ENCODE results near the gene BABAM2.
A peak's percentile ranks its signal among the peaks of the same experiment; 100 is the strongest.

BABAM2 gene

DNA sequence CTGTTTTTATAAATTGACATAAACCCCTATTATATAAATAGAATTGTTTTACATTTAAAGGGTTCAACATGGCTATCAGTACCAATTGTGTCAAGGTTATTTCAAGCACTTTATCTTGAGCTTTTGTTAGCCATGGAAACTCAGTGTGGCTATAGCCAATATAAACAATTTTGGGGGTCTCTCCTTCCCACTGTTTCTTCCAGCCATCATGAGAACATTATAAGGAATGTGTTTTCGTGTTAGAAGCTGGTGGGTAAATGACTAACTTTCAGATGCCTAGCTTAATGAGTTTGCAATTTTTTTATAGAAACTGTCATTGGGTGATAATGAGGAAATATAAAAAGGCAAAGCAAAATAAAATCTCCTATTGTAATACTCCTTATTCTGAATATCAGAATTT lies 348.7 kb downstream of the BABAM2 start:
- Histone ChIP-seq H3K4me1 (ENCODE audit: control extremely low read depth in 1 of 4, control insufficient read depth in 4 of 4, insufficient read depth in 4 of 4, low read length in 3 of 4) (peaks cover 0 to 12% (median 4%) of the 10 kb centered on the region in 4 experiments), H3K27ac (ENCODE audit: insufficient read depth in 1 of 2, low read depth in 1 of 2, low read length in 2 of 2, poor library complexity in 1 of 2, severe bottlenecking in 2 of 2) (no peak overlapping the region), H3K36me3 (ENCODE audit: control insufficient read depth in 4 of 4, insufficient read depth in 4 of 4, low read length in 3 of 4) (peaks cover 0 to 12% (median 10%) of the 10 kb centered on the region in 4 experiments), H3K27me3 (replicated peaks in 2 of 5; ENCODE audit: control insufficient read depth in 4 of 5, insufficient read depth in 5 of 5, low read length in 4 of 5) (no peaks in the 10 kb centered on the region), H3K4me3 (ENCODE audit: control insufficient read depth in 1 of 7, extremely low read depth in 1 of 7, insufficient read depth in 4 of 7, low read depth in 2 of 7, low read length in 6 of 7) (no peak overlapping the region), H3K9me3 (ENCODE audit: control extremely low read depth in 1 of 5, control insufficient read depth in 4 of 5, insufficient read depth in 2 of 5, low read depth in 1 of 5, low read length in 4 of 5) (no peaks in the 10 kb centered on the region)
- WGBS (ENCODE audit: insufficient coverage) = no CpG with 5 or more reads among the region's 1 CpG
- CTCF ChIA-PET = interaction anchor here (1.0 to 2.3 kb wide), 3 partner anchors 9 to 17 kb away, joined by 3 to 10 read pairs (median 4); no protein-coding TSS in a partner anchor
- POLR2A ChIA-PET = interaction anchor here (0.9 kb wide), 1 partner anchor 139 kb away, joined by 3 read pairs; no protein-coding TSS in a partner anchor
- DNase-seq = peak; percentile 16 to 63 (median 56)

GRCh38 chr2:28240937-28241336 lies 350.4 kb downstream of the BABAM2 start:
- DNase-seq = no peak
- Histone ChIP-seq H3K27ac (ENCODE audit: insufficient read depth in 1 of 2, low read depth in 1 of 2, low read length in 2 of 2, poor library complexity in 1 of 2, severe bottlenecking in 2 of 2) (no peak overlapping the region), H3K36me3 (ENCODE audit: control insufficient read depth in 4 of 4, insufficient read depth in 4 of 4, low read length in 3 of 4) (peaks cover 0 to 12% (median 9%) of the 10 kb centered on the region in 4 experiments), H3K27me3 (replicated peaks in 2 of 5; ENCODE audit: control insufficient read depth in 4 of 5, insufficient read depth in 5 of 5, low read length in 4 of 5) (no peaks in the 10 kb centered on the region), H3K9me3 (ENCODE audit: control extremely low read depth in 1 of 5, control insufficient read depth in 4 of 5, insufficient read depth in 2 of 5, low read depth in 1 of 5, low read length in 4 of 5) (no peaks in the 10 kb centered on the region), H3K4me1 (ENCODE audit: control extremely low read depth in 1 of 4, control insufficient read depth in 4 of 4, insufficient read depth in 4 of 4, low read length in 3 of 4) (peaks cover 0 to 12% (median 4%) of the 10 kb centered on the region in 4 experiments), H3K4me3 (ENCODE audit: control insufficient read depth in 1 of 7, extremely low read depth in 1 of 7, insufficient read depth in 4 of 7, low read depth in 2 of 7, low read length in 6 of 7) (no peak overlapping the region)
- 100% methylated on average over 1 of the region's 2 CpGs for whole genome bisulfite sequencing (ENCODE audit: insufficient coverage)
- CTCF ChIA-PET = no interaction called here
- POLR2A ChIA-PET = no interaction called here

GRCh38 chr2:28247290-28247689 lies 356.8 kb downstream of the BABAM2 start:
- WGBS (ENCODE audit: insufficient coverage) = no CpG with 5 or more reads among the region's 1 CpG
- POLR2A ChIA-PET = interaction anchor here (0.6 kb wide), 1 partner anchor 68 kb away, joined by 3 read pairs; no protein-coding TSS in a partner anchor
- DNase-seq = peak; percentile 22 to 79 (median 73)
- H3K4me3 ChIP-seq (ENCODE audit: control insufficient read depth in 1 of 7, extremely low read depth in 1 of 7, insufficient read depth in 4 of 7, low read depth in 2 of 7, low read length in 6 of 7) = no peak overlapping the region
- no peaks in the 10 kb centered on the region for H3K27me3 ChIP-seq (replicated peaks in 2 of 5; ENCODE audit: control insufficient read depth in 4 of 5, insufficient read depth in 5 of 5, low read length in 4 of 5)
- no peaks in the 10 kb centered on the region for H3K9me3 ChIP-seq (ENCODE audit: control extremely low read depth in 1 of 5, control insufficient read depth in 4 of 5, insufficient read depth in 2 of 5, low read depth in 1 of 5, low read length in 4 of 5)
- CTCF ChIA-PET = no interaction called here
- no peak overlapping the region for H3K27ac ChIP-seq (ENCODE audit: insufficient read depth in 1 of 2, low read depth in 1 of 2, low read length in 2 of 2, poor library complexity in 1 of 2, severe bottlenecking in 2 of 2)
- peaks cover 0 to 3% (median 2%) of the 10 kb centered on the region in 4 experiments for H3K36me3 ChIP-seq (ENCODE audit: control insufficient read depth in 4 of 4, insufficient read depth in 4 of 4, low read length in 3 of 4)
- peaks cover 10 to 18% (median 13%) of the 10 kb centered on the region in 4 experiments for H3K4me1 ChIP-seq (ENCODE audit: control extremely low read depth in 1 of 4, control insufficient read depth in 4 of 4, insufficient read depth in 4 of 4, low read length in 3 of 4)

GRCh38 chr2:28247734-28248133 lies 357.2 kb downstream of the BABAM2 start:
- Histone ChIP-seq H3K36me3 (ENCODE audit: control insufficient read depth in 4 of 4, insufficient read depth in 4 of 4, low read length in 3 of 4) (peaks cover 0 to 3% (median 2%) of the 10 kb centered on the region in 4 experiments), H3K4me1 (ENCODE audit: control extremely low read depth in 1 of 4, control insufficient read depth in 4 of 4, insufficient read depth in 4 of 4, low read length in 3 of 4) (peaks cover 10 to 18% (median 14%) of the 10 kb centered on the region in 4 experiments), H3K9me3 (ENCODE audit: control extremely low read depth in 1 of 5, control insufficient read depth in 4 of 5, insufficient read depth in 2 of 5, low read depth in 1 of 5, low read length in 4 of 5) (no peaks in the 10 kb centered on the region), H3K4me3 (ENCODE audit: control insufficient read depth in 1 of 7, extremely low read depth in 1 of 7, insufficient read depth in 4 of 7, low read depth in 2 of 7, low read length in 6 of 7) (no peak overlapping the region), H3K27me3 (replicated peaks in 2 of 5; ENCODE audit: control insufficient read depth in 4 of 5, insufficient read depth in 5 of 5, low read length in 4 of 5) (no peaks in the 10 kb centered on the region), H3K27ac (ENCODE audit: insufficient read depth in 1 of 2, low read depth in 1 of 2, low read length in 2 of 2, poor library complexity in 1 of 2, severe bottlenecking in 2 of 2) (no peak overlapping the region)
- ChIA-PET POLR2A (no interaction called here), CTCF (no interaction called here)
- no peak for DNase-seq

- Histone ChIP-seq H3K9me3 (ENCODE audit: control extremely low read depth in 1 of 5, control insufficient read depth in 4 of 5, insufficient read depth in 2 of 5, low read depth in 1 of 5, low read length in 4 of 5) (no peaks in the 10 kb centered on the region), H3K27ac (ENCODE audit: insufficient read depth in 1 of 2, low read depth in 1 of 2, low read length in 2 of 2, poor library complexity in 1 of 2, severe bottlenecking in 2 of 2) (no peak overlapping the region), H3K4me3 (ENCODE audit: control insufficient read depth in 1 of 7, extremely low read depth in 1 of 7, insufficient read depth in 4 of 7, low read depth in 2 of 7, low read length in 6 of 7) (no peak overlapping the region), H3K36me3 (ENCODE audit: control insufficient read depth in 4 of 4, insufficient read depth in 4 of 4, low read length in 3 of 4) (peaks cover 0 to 3% (median 3%) of the 10 kb centered on the region in 4 experiments), H3K4me1 (ENCODE audit: control extremely low read depth in 1 of 4, control insufficient read depth in 4 of 4, insufficient read depth in 4 of 4, low read length in 3 of 4) (peaks cover 10 to 18% (median 15%) of the 10 kb centered on the region in 4 experiments), H3K27me3 (replicated peaks in 2 of 5; ENCODE audit: control insufficient read depth in 4 of 5, insufficient read depth in 5 of 5, low read length in 4 of 5) (no peaks in the 10 kb centered on the region)
- no peak for DNase-seq
- POLR2A ChIA-PET = interaction anchor here (0.5 kb wide), 1 partner anchor 191 kb away, joined by 3 read pairs; no protein-coding TSS in a partner anchor
- CTCF ChIA-PET = interaction anchor here (1.8 kb wide), 1 partner anchor 14 kb away, joined by 5 read pairs; no protein-coding TSS in a partner anchor
- 100% methylated on average over 2 of the region's 2 CpGs for WGBS (ENCODE audit: insufficient coverage)
These were observed 358.0 kb downstream of the BABAM2 start for GRCh38 chr2:28248511-28248910.

DNA sequence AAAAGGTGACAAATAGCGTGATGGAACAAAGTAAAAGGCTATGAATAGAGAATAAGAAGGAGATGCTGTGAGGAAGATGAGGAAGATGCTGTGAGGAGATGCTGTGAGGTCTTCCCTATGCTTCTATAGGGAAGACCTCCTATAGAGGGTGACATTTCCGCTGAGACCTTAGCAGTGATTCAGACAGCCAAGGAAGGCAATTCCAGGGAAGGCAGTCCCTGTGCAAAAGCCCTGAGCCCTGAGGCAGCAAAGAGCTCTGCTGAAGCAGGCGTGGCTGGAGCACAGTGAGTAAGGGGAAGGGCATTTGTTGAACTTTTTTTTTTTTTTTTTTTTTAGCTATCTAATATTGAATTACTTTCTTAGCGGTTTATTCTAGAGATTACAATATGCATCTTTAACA lies 359.5 kb downstream of the BABAM2 start:
- WGBS (ENCODE audit: insufficient coverage) = 100% methylated on average over 1 of the region's 4 CpGs

DNA sequence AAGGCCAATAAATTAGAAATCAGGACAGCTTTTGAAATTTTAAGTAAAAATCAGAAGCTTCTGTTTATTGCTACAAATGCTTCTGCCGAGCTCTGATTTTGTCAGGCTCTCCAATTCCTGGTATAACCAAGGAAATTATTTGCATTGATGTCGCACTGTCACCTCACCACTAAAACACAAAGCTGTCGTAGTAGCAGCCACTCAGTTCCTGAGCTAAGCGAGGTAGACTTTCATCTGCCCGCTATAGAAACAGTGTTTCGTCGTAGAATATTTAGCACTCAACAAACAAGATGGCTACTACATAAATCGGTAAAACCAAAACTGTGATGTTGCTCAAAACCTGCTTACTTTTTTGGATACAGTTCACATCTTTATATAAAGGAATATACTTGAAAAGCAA lies 360.8 kb downstream of the BABAM2 start:
- H3K36me3 ChIP-seq (ENCODE audit: control insufficient read depth in 4 of 4, insufficient read depth in 4 of 4, low read length in 3 of 4) = peaks cover 0 to 4% (median 2%) of the 10 kb centered on the region in 4 experiments
- no peak overlapping the region for H3K4me3 ChIP-seq (ENCODE audit: control insufficient read depth in 1 of 7, extremely low read depth in 1 of 7, insufficient read depth in 4 of 7, low read depth in 2 of 7, low read length in 6 of 7)
- 61% methylated on average over 4 of the region's 8 CpGs for WGBS (ENCODE audit: insufficient coverage)
- H3K4me1 ChIP-seq (ENCODE audit: control extremely low read depth in 1 of 4, control insufficient read depth in 4 of 4, insufficient read depth in 4 of 4, low read length in 3 of 4) = peaks cover 10 to 16% (median 15%) of the 10 kb centered on the region in 4 experiments
- H3K27me3 ChIP-seq (replicated peaks in 2 of 5; ENCODE audit: control insufficient read depth in 4 of 5, insufficient read depth in 5 of 5, low read length in 4 of 5) = no peaks in the 10 kb centered on the region
- POLR2A ChIA-PET = interaction anchor here (0.6 kb wide), 1 partner anchor 21 kb away, joined by 5 read pairs; no protein-coding TSS in a partner anchor
- no peak overlapping the region for H3K27ac ChIP-seq (ENCODE audit: insufficient read depth in 1 of 2, low read depth in 1 of 2, low read length in 2 of 2, poor library complexity in 1 of 2, severe bottlenecking in 2 of 2)
- no peaks in the 10 kb centered on the region for H3K9me3 ChIP-seq (ENCODE audit: control extremely low read depth in 1 of 5, control insufficient read depth in 4 of 5, insufficient read depth in 2 of 5, low read depth in 1 of 5, low read length in 4 of 5)
- CTCF ChIA-PET = no interaction called here
- DNase-seq = no peak

More for the DNA sequence above, 359.5 kb downstream of the BABAM2 start:
- ChIA-PET CTCF (interaction anchor here (1.8 kb wide), 1 partner anchor 13 kb away, joined by 5 read pairs; no protein-coding TSS in a partner anchor), POLR2A (interaction anchor here (0.6 kb wide), 1 partner anchor 375 kb away, joined by 3 read pairs; no protein-coding TSS in a partner anchor)
- no peak overlapping the region for H3K4me3 ChIP-seq (ENCODE audit: control insufficient read depth in 1 of 7, extremely low read depth in 1 of 7, insufficient read depth in 4 of 7, low read depth in 2 of 7, low read length in 6 of 7)
- no peak overlapping the region for H3K27ac ChIP-seq (ENCODE audit: insufficient read depth in 1 of 2, low read depth in 1 of 2, low read length in 2 of 2, poor library complexity in 1 of 2, severe bottlenecking in 2 of 2)
- H3K4me1 ChIP-seq (ENCODE audit: control extremely low read depth in 1 of 4, control insufficient read depth in 4 of 4, insufficient read depth in 4 of 4, low read length in 3 of 4) = peaks cover 10 to 18% (median 15%) of the 10 kb centered on the region in 4 experiments
- H3K9me3 ChIP-seq (ENCODE audit: control extremely low read depth in 1 of 5, control insufficient read depth in 4 of 5, insufficient read depth in 2 of 5, low read depth in 1 of 5, low read length in 4 of 5) = no peaks in the 10 kb centered on the region
- DNase-seq = no peak
- H3K36me3 ChIP-seq (ENCODE audit: control insufficient read depth in 4 of 4, insufficient read depth in 4 of 4, low read length in 3 of 4) = peaks cover 0 to 4% (median 3%) of the 10 kb centered on the region in 4 experiments
- H3K27me3 ChIP-seq (replicated peaks in 2 of 5; ENCODE audit: control insufficient read depth in 4 of 5, insufficient read depth in 5 of 5, low read length in 4 of 5) = no peaks in the 10 kb centered on the region

All from common myeloid progenitor, CD34-positive (primary cell).